PC-3 (cell line): ENCODE measurements around the gene TMC3. TPM values are rescaled to one million over a fixed set of nuclear protein-coding genes. Genes with fewer than 3 reads are reported as not detected.

ENCODE experiments used
- ATAC-seq: fragments of 200-7000 bp; cut with Tn5 transposase; 2 replicates; pipeline ENCODE4 v1.9.1; 2020; ENCODE audit warnings: mild to moderate bottlenecking, moderate library complexity
- BruUV-seq: library from RNA; stranded (reverse); fragments of 400-500 nt; replicated peaks from 2 replicates; lab custom pipeline; 2021; lab: Mats Ljungman, UMichigan
- CTCF ChIA-PET: fragments of 300-600 bp; sonication (Branson Sonifier 250); formaldehyde crosslinking; loops from one replicate; lab custom pipeline; 2022; ENCODE audit warnings: antibody characterized with exemption; lab: Charles Lee
- POLR2A ChIA-PET: fragments of 300-600 bp; sonication (Branson Sonifier 250); formaldehyde crosslinking; loops from one replicate; lab custom pipeline; 2022; ENCODE audit warnings: antibody characterized with exemption; ENCODE audit not compliant: unreplicated experiment; lab: Charles Lee
- DNase-seq: peaks from one replicate; pipeline ENCODE4 v3.0.0-alpha.2; 2015
- H2AFZ ChIP-seq: fragments of 300-600 bp; sonication (generic); 2 replicates; pipeline ENCODE4 v1.6.0; 2016; ENCODE audit warnings: antibody characterized with exemption, low read length
- H3F3A ChIP-seq: fragments of 300-600 bp; sonication (generic); one replicate; pipeline ENCODE4 v1.6.0; 2017; ENCODE audit warnings: antibody characterized with exemption, low read length, control low read depth, mild to moderate bottlenecking; ENCODE audit not compliant: unreplicated experiment
- H3K27ac ChIP-seq: fragments of 300-600 bp; sonication (generic); 2 replicates; pipeline ENCODE4 v1.5.1; 2016; ENCODE audit warnings: mild to moderate bottlenecking, low read length
- H3K27me3 ChIP-seq: fragments of 300-600 bp; sonication (generic); 2 replicates; pipeline ENCODE4 v1.6.1; 2016; ENCODE audit warnings: low read length, mixed read lengths
- H3K36me3 ChIP-seq: fragments of 300-600 bp; sonication (generic); 2 replicates; pipeline ENCODE4 v1.6.1; 2016; ENCODE audit warnings: low read depth, mixed run types, low read length, mixed read lengths
- H3K4me1 ChIP-seq: fragments of 300-600 bp; sonication (generic); 2 replicates; pipeline ENCODE4 v1.5.1; 2016; ENCODE audit warnings: low read length; ENCODE audit not compliant: insufficient read depth
- H3K4me2 ChIP-seq: fragments of 300-600 bp; sonication (generic); 2 replicates; pipeline ENCODE4 v1.6.0; 2016; ENCODE audit warnings: low read length
- H3K4me3 ChIP-seq: fragments of 300-600 bp; sonication (generic); 2 replicates; pipeline ENCODE4 v1.5.1; 2016; ENCODE audit warnings: mild to moderate bottlenecking, low read length, mixed read lengths
- H3K79me2 ChIP-seq: fragments of 300-600 bp; sonication (generic); 2 replicates; pipeline ENCODE4 v1.6.1; 2017; ENCODE audit warnings: low read length, mixed read lengths
- H3K9ac ChIP-seq: fragments of 300-600 bp; sonication (generic); 2 replicates; pipeline ENCODE4 v1.6.0; 2016; ENCODE audit warnings: mild to moderate bottlenecking, low read length
- H3K9me2 ChIP-seq: fragments of 300-600 bp; sonication (generic); replicated peaks from 2 replicates; pipeline ENCODE4 v1.6.1; 2016; ENCODE audit warnings: mixed run types, low read length, mixed read lengths
- H3K9me3 ChIP-seq: fragments of 300-600 bp; sonication (generic); 2 replicates; pipeline ENCODE4 v1.6.1; 2016; ENCODE audit warnings: low read length, mixed read lengths
- H4K20me1 ChIP-seq: fragments of 300-600 bp; sonication (generic); 2 replicates; pipeline ENCODE4 v1.6.1; 2016; ENCODE audit warnings: low read length, mixed read lengths
- CTCF ChIP-seq: fragments of 300-600 bp; sonication (generic); conservative IDR thresholded peaks from 2 replicates; pipeline ENCODE4 v1.5.1; 2017; ENCODE audit warnings: antibody characterized with exemption, low read depth, mild to moderate bottlenecking, low read length
- EZH2 ChIP-seq: fragments of 300-600 bp; sonication (generic); IDR thresholded peaks from one replicate; pipeline ENCODE4 v1.6.1; 2017; ENCODE audit warnings: antibody characterized with exemption, mild to moderate bottlenecking, low read length; ENCODE audit not compliant: unreplicated experiment
- EZH2phosphoT487 ChIP-seq: fragments of 300-600 bp; sonication (generic); IDR thresholded peaks from 2 replicates; pipeline ENCODE4 v1.6.1; 2018; ENCODE audit warnings: mild to moderate bottlenecking, antibody characterized with exemption, low read length, borderline replicate concordance
- intact Hi-C: fragments of 100-400 bp; cut with micrococcal nuclease; formaldehyde crosslinking; loops from 2 replicates; pipeline ENCODE4 v1.9.0; 2023
- total RNA-seq: library from RNA; depleted of rRNA; stranded (reverse); fragments of >200 nt; gene quantifications from 2 replicates; pipeline ENCODE4 v1.2.3, GENCODE V29; 2014

Gene TMC3
- total RNA-seq, 1 experiment from 2014 or later: not detected

- Histone ChIP-seq H3K4me3 (no peak overlapping the region), H3K27me3 (peaks cover 8% of the 10 kb centered on the region), H3K9me3 (no peaks in the 10 kb centered on the region), H3F3A (no peaks in the 10 kb centered on the region), H3K4me2 (no peak overlapping the region), H3K79me2 (no peaks in the 10 kb centered on the region), H2AFZ (no peak overlapping the region), H4K20me1 (no peaks in the 10 kb centered on the region), H3K9me2 (no peaks in the 10 kb centered on the region), H3K27ac (no peak overlapping the region), H3K4me1 (no peaks in the 10 kb centered on the region), H3K9ac (no peak overlapping the region), H3K36me3 (no peaks in the 10 kb centered on the region)
- CTCF ChIA-PET: no interaction called here
- no peak for TF ChIP-seq EZH2phosphoT487
- no peak for TF ChIP-seq EZH2
- no peak for TF ChIP-seq CTCF
- no TSS peak for BruUV-seq
- intact Hi-C loops: no loop called here
- DNase-seq: no peak
- POLR2A ChIA-PET: no interaction called here
- ATAC-seq: no peak
Measured at GRCh38 chr15:81384891-81385720, 11.1 kb upstream of the TMC3 start.

- H3K27ac ChIP-seq: no peak overlapping the region
- no peaks in the 10 kb centered on the region for H3F3A ChIP-seq
- no peak for ATAC-seq
- H4K20me1 ChIP-seq: no peaks in the 10 kb centered on the region
- H3K79me2 ChIP-seq: no peaks in the 10 kb centered on the region
- DNase-seq: no peak
- H3K36me3 ChIP-seq: no peaks in the 10 kb centered on the region
- H3K4me3 ChIP-seq: no peak overlapping the region
- peaks cover 29% of the 10 kb centered on the region for H3K27me3 ChIP-seq
- H3K9ac ChIP-seq: no peak overlapping the region
- H3K9me3 ChIP-seq: no peaks in the 10 kb centered on the region
- no peak for TF ChIP-seq CTCF
- TF ChIP-seq EZH2phosphoT487: no peak
- TF ChIP-seq EZH2: no peak
- H2AFZ ChIP-seq: no peak overlapping the region
- intact Hi-C loops: no loop called here
- no peaks in the 10 kb centered on the region for H3K9me2 ChIP-seq
- CTCF ChIA-PET: no interaction called here
- no peak overlapping the region for H3K4me2 ChIP-seq
- no peaks in the 10 kb centered on the region for H3K4me1 ChIP-seq
- POLR2A ChIA-PET: no interaction called here
- no TSS peak for BruUV-seq
Measured at GRCh38 chr15:81381720-81382119, 7.7 kb upstream of the TMC3 start.

- ATAC-seq: no peak
- H4K20me1 ChIP-seq: no peaks in the 10 kb centered on the region
- H3K9me2 ChIP-seq: no peaks in the 10 kb centered on the region
- H3K9me3 ChIP-seq: no peaks in the 10 kb centered on the region
- DNase-seq: no peak
- H3K36me3 ChIP-seq: no peaks in the 10 kb centered on the region
- intact Hi-C loops: no loop called here
- no peak overlapping the region for H3K27ac ChIP-seq
- no peak overlapping the region for H3K9ac ChIP-seq
- H3F3A ChIP-seq: no peaks in the 10 kb centered on the region
- ChIA-PET CTCF (no interaction called here), POLR2A (no interaction called here)
- H2AFZ ChIP-seq: no peak overlapping the region
- H3K79me2 ChIP-seq: no peaks in the 10 kb centered on the region
- H3K4me1 ChIP-seq: no peaks in the 10 kb centered on the region
- H3K27me3 ChIP-seq: peaks cover 29% of the 10 kb centered on the region
- TF ChIP-seq EZH2phosphoT487: no peak
- TF ChIP-seq EZH2: no peak
- TF ChIP-seq CTCF: no peak
- H3K4me3 ChIP-seq: no peak overlapping the region
- BruUV-seq: no TSS peak
- H3K4me2 ChIP-seq: no peak overlapping the region
Measured at GRCh38 chr15:81380668-81381067, 6.7 kb upstream of the TMC3 start.
